HL-60 (cell line): ENCODE results near the gene WFDC5.

Source experiments
- CTCF ChIP-seq: IDR thresholded peaks from one replicate; pipeline ENCODE4 v1.5.1; 2011; ENCODE audit warnings: low read length, control low read depth, inconsistent platforms; ENCODE audit not compliant: insufficient read depth
- REST ChIP-seq: IDR thresholded peaks from 2 replicates; pipeline ENCODE4 v1.6.1; 2012; ENCODE audit warnings: low read depth; ENCODE audit not compliant: insufficient replicate concordance
- SPI1 ChIP-seq: IDR thresholded peaks from 2 replicates; pipeline ENCODE4 v1.6.1; 2012; ENCODE audit warnings: low read depth, mild to moderate bottlenecking, borderline replicate concordance

GRCh38 chr20:45085289-45085688 is 29.7 kb downstream of the WFDC5 start:
- TF ChIP-seq CTCF (no peak), SPI1 (no peak), REST (no peak)
